Mucosa of gallbladder (tissue), 1 donor: ENCODE results near the gene ZCCHC7. TPM values are rescaled to one million over a fixed set of nuclear protein-coding genes. Genes with fewer than 3 reads are reported as not detected.
"Not testable (repeated sequence)": the region's sequence is repeated elsewhere in the genome, so short reads cannot be mapped to it uniquely, and the experiment has no call there.

Experiments used
- DNase-seq: peaks from one replicate; pipeline ENCODE4 v3.0.0-alpha.2; 2020; ENCODE audit warnings: low spot score
- total RNA-seq: library from RNA; stranded (reverse); gene quantifications from one replicate; pipeline ENCODE4 v1.2.1, GENCODE V29; 2021
- donor health status: DM: no; HTN: no; CAD: no.

ZCCHC7 gene
- total RNA-seq, 1 donor from 2014 or later: 16.5 TPM

DNA sequence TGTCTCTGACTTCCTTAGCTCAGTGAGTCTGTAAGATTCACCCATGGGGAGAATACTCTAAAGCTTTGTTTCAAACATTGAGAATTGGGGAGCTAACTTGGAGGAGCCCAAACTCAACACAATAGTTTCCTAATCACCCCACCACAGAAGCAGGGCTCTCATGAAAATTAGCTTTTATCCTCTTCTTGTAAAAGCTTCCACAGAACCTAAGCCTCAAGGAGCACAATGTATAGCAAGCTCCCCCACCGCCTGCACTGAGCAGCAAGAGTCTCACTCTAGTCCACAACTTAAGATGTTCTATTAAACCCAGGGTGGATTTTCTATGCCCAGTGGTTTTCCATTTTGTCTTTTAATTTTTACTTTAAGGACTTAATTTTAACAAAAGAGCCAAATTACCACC lies 253.2 kb downstream of the ZCCHC7 start:
- DNase-seq: no peak

DNA sequence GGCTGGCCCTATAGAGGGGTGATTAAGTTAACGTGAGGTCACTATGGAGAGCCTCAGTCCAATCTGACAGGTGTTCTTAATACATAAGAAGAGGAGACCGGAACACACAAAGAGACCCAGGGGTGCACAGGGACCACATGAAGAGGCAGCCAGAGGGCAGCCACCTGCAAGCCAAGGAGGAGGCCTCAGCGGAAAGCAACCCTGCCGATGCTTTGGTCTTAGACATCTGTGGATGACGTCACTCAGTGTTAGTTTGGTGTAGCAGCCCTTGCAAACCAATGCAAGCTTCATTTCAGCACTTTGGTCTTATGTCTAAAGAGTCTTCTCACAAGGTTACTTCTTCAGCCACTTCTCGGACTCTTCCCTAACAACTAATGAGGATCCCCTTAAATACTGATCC lies 254.5 kb downstream of the ZCCHC7 start:
- DNase-seq: no peak

DNA sequence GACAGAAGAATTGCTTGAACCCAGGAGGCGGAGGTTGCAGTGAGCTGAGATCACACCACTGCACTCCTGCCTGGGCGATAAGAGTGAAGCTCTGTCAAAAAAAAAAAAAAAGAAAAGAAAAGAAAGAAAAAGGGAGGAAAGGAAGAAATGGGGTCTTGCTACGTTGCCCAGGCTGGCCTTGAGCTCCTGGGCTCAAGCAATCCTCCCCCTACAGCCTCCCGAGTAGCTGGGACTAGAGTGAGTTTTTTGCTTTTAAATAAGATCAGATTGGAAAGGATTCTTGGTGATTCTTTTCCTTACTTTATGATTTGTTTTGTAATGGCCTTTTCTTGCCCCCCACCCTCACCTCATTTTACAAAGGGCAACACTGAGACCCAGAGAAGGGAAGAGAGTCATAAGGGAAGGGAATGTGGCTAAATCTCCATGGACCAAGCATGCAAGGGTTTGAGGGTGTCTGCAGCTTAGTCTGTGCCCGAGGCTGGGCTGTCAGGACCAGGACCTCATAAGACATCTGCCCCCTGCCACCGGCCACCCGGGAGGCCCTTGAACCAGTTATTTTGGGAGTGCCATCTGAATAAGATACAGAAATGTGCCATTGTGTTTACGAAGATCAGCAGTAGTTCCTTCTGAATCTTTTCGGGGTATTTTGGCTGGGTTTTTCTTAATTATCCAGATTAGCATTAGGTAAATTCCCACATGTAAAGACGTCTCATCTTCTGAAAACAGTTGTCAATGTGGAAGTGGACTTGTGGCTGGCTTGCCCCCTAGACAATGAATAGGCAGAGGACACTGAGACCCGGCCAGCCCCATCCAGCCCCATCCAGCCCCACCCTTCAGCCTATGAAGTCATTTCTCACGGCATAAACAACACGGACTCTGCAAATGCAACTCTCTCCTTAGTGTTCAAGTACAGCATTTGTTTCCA lies 257.6 kb downstream of the ZCCHC7 start:
- DNase-seq: no peak

DNA sequence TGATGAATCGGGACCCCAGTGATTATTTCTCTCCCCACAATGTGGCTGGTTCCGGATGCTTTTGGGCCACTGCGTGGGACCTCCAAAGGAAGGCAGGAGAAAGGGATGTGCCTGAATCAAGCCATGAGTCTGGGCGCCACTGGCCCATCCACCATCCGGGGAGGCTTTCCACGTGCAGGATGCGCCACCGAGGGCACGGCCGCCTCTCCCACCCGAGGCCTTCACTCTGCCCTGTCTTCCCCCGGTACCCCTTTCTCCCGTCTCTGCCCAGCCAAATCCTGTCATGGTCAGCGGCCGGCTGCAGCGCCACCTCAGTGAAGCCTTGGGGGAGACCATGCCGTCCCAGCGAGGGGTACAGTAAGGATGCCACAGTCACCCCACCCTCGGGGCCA lies 258.2 kb downstream of the ZCCHC7 start:
- DNase-seq: no peak

DNA sequence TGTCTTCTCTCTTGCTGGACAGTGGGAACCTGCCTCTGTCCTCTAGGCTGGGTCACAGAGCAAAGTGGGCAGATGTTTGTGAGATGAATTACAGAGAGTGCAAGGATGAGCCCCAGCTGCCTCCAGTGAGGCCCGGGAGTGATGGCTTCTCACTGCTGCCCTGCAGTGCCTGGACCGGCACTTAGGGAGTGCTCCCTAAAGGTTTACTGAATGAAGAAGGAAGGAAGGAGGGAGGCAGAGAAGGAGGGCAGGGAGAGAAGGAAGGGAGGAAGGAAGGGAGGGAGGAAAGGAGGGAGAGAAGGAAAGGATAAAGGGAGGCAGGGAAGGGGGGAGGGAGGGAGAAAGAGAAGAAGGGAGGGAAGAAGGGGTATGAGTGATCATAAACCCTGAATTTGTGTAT lies 259.5 kb downstream of the ZCCHC7 start:
- no peak for DNase-seq

DNA sequence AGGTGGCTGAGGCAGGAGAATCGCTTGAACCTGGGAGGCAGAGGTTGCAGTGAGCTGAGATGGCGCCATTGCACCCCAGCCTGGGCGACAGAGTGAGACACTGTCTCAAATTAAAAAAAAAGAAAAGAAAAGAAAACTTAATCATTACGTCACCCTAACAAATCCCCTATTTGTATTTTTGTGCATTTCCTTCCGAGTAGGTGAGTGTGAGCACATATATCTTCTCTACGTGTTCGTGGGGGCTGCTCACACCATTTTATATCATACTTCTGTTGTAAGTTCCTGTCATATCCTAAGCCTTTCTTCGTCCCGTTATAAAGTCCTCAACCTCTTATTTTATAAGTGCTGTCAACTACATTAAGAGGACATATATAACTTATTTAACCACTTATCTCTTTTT lies 260.2 kb downstream of the ZCCHC7 start:
- no peak for DNase-seq

DNA sequence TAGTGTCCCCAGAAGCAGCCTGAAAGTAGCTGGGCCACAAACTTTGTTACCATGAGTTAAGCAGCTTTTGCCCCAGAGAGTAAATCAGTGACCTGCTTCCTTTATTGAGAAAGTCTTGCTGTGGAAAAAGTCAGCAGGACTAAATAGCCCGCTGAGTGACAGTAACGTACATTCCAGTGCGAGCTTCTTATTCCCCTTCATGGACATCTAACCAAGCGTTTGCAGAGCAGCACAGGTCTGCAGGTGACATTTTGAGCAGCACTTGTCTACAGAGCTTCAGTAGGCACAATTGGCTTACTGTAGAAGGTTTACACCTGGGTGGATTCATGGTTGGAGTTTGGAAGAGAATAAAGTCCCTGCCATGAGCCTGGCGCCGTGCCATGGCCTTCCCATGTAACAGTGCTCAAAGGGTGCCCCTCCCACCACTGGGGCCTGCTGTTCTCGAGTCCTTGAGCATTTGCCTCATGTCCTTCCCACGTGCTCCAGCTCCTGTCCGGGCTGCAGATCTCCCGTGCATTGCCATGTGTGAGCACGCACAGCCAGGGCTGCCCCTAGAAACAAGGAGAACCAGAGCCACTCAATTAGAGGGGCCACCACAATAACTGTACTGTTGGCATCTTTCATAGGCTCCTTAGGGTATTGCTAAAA lies 260.8 kb downstream of the ZCCHC7 start:
- no peak for DNase-seq

DNA sequence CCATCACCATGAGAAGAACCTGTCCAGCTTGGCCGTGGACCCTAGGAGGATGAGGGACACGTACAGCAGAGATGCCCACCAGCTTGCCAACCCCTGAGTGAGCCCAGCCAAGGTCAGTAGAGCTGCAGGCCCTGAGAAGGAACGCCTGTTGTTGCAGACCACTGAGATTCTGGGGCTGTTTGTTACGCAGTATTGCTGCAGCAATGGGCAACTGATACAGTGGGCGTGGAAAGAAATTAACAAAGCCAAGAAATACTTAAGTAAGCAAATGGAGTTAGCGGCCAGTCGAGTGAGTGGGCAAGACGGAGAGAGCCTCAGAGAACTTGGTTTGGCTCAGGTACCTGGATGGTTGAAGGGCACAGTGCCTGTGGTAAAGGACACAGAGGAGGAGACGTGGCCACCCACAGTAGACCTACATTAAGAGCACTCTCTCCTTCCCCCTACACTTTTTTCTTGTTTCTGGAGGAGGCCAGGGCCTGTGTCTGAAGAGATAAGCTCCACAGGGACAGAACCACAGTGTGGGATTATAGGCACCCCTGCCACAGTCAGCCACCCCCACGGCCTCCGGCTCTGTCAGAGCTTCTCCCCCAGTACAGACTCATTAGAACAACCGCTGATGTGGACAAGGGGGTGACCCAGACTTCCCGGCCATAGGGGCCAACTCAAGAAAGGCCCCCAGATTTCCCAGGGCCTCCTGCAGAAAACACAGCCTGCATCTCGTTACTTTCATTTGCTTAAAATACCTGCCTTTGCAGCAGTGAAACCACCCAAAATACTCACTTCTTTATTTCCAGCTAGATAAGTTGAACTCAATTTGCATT lies 262.0 kb downstream of the ZCCHC7 start:
- no peak for DNase-seq

DNA sequence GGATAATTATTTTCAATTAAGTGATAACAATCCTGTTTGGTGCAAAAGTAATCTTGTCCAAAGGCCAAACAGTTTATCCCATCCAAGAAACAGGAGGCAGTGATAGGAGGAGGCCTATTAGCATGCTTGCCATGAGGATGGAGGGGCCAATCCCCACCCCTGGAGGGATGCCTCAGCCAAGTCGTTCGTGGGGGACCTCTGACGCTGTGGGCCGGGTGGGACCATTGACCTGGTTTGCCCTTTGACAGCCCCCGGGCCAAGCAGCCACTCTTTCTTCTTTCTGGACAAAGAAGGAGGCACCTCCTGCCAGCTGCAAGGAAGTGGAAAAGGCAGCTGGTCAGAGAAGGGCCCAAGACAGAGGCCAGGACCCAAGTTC lies 262.6 kb downstream of the ZCCHC7 start:
- DNase-seq: no peak

DNA sequence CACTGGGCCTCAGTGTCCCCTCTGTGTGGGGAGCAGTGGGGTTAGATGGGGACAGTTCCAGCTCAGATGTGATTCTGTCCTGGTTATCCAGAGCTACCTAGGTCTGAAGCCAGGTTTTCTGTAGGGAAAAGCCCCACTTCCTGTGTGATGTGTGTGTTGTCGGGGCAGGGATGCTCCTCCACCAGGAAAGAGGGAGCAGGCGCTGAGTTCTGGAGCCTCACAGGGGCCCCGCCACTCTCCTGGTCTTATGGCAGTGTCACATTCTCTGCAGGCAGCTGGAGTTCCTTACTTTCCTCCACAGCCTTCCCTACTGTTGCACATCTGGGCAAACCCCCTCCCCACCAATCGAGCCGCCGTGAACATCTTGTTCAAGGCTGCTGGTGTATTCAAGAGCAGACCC lies 263.0 kb downstream of the ZCCHC7 start:
- DNase-seq: no peak

DNA sequence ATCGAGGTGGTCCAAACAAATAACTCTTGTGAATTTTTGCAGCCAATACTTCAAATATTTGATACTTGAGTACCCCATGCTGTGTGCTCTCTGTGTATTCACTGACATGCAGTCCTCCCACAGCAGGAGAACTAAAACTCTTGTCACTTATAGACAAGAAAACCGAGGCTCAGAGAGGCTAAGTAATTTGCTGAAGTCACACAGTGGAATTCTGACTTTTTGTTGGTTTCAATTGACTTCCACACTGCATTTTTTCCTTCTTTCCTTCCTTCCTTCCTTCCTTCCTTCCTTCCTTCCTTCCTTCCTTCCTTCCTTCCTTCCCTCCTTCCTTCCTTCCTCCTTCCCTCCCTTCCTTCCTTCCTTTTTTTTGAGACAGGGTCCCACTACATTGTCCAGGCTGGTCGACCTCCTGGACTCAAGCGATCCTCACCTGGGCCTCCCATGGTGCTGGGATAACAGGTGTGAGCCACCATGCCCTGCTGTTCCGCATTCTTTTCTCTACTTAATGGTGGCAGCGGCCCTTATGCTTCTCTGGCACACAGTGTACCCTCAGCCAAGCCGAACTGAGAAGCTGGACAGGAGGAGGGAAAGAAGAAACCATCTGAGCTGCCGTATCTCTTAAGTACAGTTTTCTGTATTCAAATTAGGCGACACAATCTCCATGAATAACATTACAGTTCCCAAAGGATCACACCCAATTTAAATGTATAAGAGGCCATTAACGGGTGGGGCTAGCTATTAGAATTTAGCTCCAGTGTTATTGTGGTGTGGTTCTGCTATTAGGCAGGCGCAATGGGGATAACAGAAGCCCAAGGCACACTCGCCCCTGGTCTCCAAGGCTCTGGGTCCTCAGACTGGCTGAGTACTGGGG lies 263.7 kb downstream of the ZCCHC7 start:
- no peak for DNase-seq

DNA sequence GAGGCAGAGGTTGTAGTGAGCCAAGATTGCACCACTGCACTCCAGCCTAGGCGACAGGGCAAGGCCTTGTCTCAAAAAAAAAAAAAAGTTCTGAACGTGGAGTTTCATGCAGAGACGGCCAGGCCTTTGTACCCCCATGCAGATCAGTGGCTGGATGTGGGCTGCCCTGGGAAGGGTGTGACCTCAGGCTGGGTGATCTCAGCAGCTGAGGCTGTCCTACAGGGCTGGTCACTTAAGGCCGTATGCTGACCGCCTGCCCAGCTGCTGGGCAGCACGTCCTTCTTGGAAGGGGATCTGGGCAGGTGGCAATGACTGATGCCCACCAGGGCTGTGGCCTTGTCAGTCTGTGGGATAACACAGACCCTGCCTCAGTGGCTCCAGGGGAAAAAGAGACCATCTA lies 264.9 kb downstream of the ZCCHC7 start:
- no peak for DNase-seq

DNA sequence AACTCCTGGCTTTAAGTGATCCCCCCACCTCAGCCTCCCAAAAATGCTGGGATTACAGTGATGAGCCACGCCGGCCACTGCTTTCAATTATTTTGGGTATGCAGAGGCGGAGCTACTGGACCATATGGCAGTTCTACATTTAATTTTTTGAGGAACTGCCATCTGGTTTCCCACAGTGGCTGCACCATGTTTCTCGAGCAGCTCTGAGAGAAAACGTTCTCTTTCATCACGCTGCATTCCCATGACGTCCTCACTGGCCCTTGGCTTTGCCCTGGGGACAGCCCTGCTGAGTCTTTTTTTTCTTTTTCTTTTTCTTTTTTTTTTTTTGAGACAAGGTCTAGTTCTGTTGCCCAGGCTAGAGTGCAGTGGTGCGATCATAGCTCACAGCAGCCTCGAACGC lies 266.6 kb downstream of the ZCCHC7 start:
- DNase-seq: no peak

DNA sequence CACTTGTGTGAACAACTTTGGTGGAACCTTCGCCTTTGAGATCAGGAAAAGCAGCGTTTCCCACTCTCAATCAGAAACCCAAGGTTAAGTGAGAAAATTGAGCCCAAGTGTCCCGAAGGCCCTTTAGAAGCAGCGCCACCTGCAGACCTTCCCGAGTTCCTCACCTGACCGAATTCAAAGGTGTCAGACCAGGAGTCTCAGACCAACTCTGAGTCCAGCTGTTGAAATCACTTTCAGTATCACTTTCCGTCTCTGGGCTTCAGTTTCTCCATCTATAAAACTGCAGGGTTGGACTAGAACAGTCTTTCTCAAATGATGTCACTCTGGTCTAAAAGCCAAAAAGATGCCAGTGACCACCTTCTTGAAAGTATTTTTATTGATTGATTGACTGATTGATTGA lies 270.4 kb downstream of the ZCCHC7 start:
- no peak for DNase-seq

DNA sequence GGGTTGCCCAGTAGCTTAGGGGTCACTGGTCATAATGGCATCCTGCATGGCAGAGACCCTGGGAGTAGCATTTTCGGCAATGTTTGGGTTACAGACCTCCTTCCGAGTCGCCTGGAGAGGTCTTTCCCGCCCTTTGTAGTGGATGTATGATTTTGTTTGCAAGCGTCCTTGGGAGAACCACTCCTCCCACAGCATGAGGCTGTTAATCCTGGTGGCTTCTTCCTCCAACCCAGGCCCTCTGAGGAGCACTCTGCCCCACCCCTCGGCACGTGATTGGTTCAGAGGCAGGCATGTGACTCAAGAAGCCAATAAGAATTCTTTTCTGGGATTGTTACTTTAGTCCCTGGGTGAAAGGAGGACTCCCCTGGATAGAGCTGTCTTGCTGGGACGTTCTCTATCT lies 271.9 kb downstream of the ZCCHC7 start:
- DNase-seq: no peak

DNA sequence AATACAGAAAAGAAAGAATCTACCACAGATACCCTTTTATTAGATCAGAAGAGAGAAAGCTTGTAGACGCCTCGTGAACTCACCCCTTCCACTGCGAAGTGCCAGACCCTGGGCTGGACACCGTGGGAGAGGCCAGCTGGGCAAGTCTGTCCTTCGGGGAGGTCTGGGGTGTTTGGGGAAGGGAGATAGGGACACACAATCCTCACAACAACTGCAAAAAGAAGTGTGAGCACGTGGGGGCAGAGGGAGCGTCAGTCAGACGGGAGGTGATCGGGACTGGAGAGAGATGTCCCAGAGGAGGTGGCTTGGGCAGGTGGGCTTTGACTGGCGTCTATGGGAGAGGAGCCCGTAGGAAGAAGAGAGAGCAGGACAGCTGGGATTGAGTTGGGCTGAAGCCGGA lies 274.9 kb downstream of the ZCCHC7 start:
- no peak for DNase-seq

DNA sequence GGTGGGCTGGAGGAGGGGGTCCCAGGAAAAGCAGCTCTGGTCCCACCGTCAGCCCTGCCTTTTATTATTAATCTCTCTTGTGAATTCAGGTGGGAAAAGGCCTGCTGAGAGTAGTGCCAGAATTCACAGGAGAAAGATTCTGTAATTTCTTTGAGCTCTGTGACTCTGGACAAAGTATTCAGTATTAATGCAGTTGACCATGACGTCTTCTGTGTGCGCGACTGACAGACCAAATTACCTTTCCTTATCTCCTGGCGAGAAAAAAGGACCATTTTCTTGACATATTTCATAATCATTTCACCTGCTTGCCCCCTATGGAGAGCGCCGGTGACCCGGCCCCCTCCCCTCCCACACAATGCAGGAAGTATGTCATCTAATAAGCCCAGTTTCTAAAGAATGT lies 275.3 kb downstream of the ZCCHC7 start:
- no peak for DNase-seq

DNA sequence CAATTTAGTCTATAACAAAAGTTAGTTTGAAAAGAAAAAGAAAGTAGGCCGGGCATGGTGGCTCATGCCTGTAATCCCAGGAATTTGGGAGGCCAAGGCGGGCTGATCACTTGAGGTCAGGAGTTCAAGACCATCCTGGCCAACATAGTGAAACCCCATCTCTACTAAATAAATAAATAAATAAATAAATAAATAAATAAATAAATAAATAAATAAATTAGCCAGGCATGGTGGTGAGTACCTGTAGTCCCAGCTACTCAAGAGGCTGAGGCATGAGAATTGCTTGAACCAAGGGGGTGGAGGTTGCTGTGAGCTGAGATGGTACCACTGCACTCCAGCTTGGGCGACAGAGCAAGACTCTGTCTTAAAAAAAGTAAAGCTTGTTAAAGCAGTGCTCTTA lies 277.6 kb downstream of the ZCCHC7 start:
- DNase-seq: not testable (repeated sequence)

DNA sequence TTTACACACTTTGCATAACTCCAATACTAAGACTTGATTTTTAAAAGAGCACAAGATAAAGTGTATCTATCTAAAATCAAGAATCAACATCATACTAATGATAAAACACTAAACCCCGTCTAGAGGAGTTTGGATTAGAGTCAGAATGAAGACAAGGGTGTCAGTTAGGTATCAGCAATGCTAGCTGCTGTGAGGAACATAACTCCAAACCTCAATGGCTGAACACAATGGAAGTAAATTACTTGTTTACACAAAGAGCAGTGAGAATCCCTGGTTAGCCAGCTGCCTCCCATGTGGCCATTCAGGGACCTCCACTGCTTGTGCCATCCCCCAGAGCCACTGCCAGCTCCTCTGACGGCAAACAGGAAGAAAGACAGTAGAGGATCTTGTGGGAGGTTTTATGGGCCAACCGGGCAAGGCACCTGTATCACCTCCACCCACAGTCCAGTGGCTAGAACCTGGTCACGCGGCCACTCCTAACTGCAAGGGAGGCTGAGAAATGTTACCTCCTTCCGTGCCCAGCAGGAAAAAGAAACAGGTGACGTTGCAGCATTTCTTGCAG lies 278.2 kb downstream of the ZCCHC7 start:
- no peak for DNase-seq

DNA sequence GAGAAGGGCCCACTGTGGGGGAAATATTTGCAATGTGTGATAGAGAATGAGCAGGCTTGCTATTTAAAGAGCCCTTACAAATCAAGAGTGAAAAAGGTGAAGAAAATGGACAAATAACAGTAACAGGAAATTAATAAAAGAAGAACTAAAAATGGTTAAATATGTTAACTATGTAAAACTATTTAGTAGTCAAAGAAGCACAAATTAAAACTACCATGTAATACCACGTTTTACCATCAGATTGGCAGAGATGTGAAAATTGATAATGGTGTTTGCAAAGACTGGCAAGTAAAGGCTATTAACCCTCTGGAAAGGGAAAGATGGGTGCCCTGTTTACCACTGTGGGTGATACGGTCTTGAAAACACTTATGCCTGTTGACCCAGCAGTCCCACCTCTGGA lies 279.0 kb downstream of the ZCCHC7 start:
- no peak for DNase-seq

DNA sequence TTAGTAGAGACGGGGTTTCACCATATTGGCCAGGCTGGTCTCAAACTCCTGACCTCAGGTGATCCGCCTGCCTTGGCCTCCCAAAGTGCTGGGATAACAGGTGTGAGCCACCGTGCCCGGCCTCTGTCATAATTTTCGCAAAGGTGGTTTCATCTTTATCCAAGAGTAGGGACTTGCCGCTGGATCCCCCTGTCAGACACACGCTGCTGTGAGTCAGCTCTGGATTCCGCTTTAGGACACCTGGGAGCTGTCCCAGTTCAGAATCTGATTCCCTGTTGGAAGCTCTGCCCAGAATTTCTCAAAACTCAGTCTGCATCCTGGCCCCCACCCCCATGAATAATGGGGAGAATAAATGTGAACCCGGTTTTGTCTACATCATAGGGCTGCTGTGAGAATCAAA lies 284.2 kb downstream of the ZCCHC7 start:
- DNase-seq: no peak
